Measurements from ENCODE around the gene ASH1L. TPM values are rescaled to one million over a fixed set of nuclear protein-coding genes. Genes with fewer than 3 reads are reported as not detected.

Gene ASH1L
- total RNA-seq, 1 donor from 2014 or later: 15.0 TPM

DNA sequence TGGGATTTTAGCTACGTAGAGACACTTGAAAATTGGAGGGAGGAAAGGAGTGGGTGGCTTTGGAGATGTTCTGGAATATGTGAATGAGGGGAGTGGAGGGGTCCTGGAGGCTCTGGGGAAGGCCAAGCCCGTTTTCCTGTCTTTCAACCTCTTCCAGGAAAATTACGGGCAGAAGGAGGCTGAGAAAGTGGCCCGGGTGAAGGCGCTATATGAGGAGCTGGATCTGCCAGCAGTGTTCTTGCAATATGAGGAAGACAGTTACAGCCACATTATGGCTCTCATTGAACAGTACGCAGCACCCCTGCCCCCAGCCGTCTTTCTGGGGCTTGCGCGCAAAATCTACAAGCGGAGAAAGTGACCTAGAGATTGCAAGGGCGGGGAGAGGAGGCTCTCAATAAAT lies 242.4 kb downstream of the ASH1L start:
- TF ChIP-seq, protein P1, sequence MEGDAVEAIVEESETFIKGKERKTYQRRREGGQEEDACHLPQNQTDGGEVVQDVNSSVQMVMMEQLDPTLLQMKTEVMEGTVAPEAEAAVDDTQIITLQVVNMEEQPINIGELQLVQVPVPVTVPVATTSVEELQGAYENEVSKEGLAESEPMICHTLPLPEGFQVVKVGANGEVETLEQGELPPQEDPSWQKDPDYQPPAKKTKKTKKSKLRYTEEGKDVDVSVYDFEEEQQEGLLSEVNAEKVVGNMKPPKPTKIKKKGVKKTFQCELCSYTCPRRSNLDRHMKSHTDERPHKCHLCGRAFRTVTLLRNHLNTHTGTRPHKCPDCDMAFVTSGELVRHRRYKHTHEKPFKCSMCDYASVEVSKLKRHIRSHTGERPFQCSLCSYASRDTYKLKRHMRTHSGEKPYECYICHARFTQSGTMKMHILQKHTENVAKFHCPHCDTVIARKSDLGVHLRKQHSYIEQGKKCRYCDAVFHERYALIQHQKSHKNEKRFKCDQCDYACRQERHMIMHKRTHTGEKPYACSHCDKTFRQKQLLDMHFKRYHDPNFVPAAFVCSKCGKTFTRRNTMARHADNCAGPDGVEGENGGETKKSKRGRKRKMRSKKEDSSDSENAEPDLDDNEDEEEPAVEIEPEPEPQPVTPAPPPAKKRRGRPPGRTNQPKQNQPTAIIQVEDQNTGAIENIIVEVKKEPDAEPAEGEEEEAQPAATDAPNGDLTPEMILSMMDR (IDR thresholded peaks at IDR 0.05; ENCODE audit: insufficient read depth, low read length, severe bottlenecking): no peak
- peaks cover 2% of the 10 kb centered on the region for H3K36me3 ChIP-seq (ENCODE audit: control insufficient read depth, insufficient read depth, low read length)
- no peak overlapping the region for H3K4me3 ChIP-seq (ENCODE audit: low read depth, low read length)
- peak; percentile 15 for DNase-seq (ENCODE audit: low read depth)
- no peaks in the 10 kb centered on the region for H3K27me3 ChIP-seq (ENCODE audit: control insufficient read depth, insufficient read depth, low read length)
- no peak for FAIRE-seq

DNA sequence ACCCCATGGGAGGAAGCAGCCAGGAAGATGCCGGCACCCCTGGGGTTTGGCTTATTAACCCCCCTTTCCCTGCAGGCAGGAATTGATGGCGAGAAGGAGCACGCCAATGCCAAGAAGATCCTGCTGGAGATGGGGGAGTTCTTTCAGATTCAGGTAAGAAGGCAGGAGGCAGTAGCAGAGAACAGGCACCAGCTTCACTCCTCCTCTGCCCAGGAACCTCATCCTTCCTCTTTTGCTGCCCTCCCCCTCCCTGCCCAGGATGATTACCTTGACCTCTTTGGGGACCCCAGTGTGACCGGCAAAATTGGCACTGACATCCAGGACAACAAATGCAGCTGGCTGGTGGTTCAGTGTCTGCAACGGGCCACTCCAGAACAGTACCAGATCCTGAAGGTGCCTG lies 243.1 kb downstream of the ASH1L start:
- H3K4me3 ChIP-seq (ENCODE audit: low read depth, low read length): no peak overlapping the region
- no peaks in the 10 kb centered on the region for H3K27me3 ChIP-seq (ENCODE audit: control insufficient read depth, insufficient read depth, low read length)
- TF ChIP-seq, protein P1 (IDR thresholded peaks at IDR 0.05; ENCODE audit: insufficient read depth, low read length, severe bottlenecking): no peak
- FAIRE-seq (no peak), DNase-seq (ENCODE audit: low read depth) (no peak)
- H3K36me3 ChIP-seq (ENCODE audit: control insufficient read depth, insufficient read depth, low read length): peaks cover 3% of the 10 kb centered on the region

DNA sequence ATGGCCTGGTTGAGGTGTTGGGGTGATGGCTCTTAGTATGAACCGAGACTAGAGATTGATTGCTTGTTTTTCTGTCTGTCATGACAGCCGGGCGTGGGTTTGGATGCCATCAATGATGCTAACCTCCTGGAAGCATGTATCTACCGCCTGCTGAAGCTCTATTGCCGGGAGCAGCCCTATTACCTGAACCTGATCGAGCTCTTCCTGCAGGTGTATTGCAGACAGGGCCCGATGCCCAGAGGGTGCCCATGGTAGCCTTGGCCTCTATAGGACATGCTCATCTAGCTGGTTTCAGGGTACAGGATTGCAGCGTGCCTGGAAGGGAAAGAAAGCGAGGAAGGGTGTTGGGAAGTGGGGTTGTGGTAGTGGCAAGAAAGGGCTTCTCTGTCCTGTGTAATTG lies 244.5 kb downstream of the ASH1L start:
- no peak for FAIRE-seq

DNA sequence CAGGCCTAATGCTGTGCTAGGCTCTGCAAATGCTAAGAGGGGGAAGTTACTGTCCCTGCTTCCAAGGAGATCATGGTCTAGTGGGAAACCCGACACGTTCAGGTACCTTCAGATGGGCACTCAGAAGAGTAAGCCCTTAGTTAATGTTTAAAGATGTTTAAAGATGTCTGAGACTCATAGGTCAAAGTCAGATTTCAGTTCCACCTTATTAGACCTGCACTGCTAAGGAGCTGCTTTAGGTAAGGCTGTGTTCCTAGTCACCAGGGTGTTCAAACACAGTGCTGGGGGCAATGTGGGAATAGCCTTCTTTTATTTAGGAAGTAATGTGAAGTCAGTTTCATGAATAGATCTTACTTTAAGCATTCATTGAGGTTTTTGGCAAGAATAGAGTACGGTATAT lies 245.7 kb downstream of the ASH1L start:
- no peak for DNase-seq (ENCODE audit: low read depth)
- TF ChIP-seq, protein P1 (IDR thresholded peaks at IDR 0.05; ENCODE audit: insufficient read depth, low read length, severe bottlenecking): no peak
- H3K4me3 ChIP-seq (ENCODE audit: low read depth, low read length): no peak overlapping the region
- FAIRE-seq: no peak
- no peaks in the 10 kb centered on the region for H3K27me3 ChIP-seq (ENCODE audit: control insufficient read depth, insufficient read depth, low read length)
- peaks cover 13% of the 10 kb centered on the region for H3K36me3 ChIP-seq (ENCODE audit: control insufficient read depth, insufficient read depth, low read length)

More for the DNA sequence above, 244.5 kb downstream of the ASH1L start:
- DNase-seq (ENCODE audit: low read depth): no peak
- TF ChIP-seq, protein P1 (IDR thresholded peaks at IDR 0.05; ENCODE audit: insufficient read depth, low read length, severe bottlenecking): no peak
- Histone ChIP-seq H3K27me3 (ENCODE audit: control insufficient read depth, insufficient read depth, low read length) (no peaks in the 10 kb centered on the region), H3K4me3 (ENCODE audit: low read depth, low read length) (no peak overlapping the region), H3K36me3 (ENCODE audit: control insufficient read depth, insufficient read depth, low read length) (peaks cover 6% of the 10 kb centered on the region)

DNA sequence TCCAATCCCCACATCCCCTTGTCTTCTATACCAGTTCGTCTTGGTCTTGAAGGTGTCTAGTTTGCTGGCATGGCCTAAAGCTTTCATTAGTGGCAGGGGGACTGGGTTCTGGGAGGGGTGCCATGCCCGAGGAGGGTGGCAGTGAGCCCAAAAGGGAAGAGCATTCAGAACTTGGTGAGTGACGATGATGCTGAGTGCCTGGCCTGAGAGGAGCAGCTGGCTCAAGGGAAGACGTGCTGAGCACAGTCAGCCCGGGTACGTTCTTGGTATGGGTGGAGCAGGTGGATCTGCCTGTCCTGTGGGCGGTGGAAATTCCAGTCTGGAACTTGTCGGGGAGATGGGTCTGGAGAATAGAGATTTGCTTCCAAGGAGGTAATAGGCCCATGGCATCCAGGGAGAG lies 249.3 kb downstream of the ASH1L start:
- TF ChIP-seq, protein P1 (IDR thresholded peaks at IDR 0.05; ENCODE audit: insufficient read depth, low read length, severe bottlenecking): no peak
- Histone ChIP-seq H3K4me3 (ENCODE audit: low read depth, low read length) (no peak overlapping the region), H3K27me3 (ENCODE audit: control insufficient read depth, insufficient read depth, low read length) (no peaks in the 10 kb centered on the region), H3K36me3 (ENCODE audit: control insufficient read depth, insufficient read depth, low read length) (peaks cover 13% of the 10 kb centered on the region)
- no peak for FAIRE-seq
- DNase-seq (ENCODE audit: low read depth): no peak

DNA sequence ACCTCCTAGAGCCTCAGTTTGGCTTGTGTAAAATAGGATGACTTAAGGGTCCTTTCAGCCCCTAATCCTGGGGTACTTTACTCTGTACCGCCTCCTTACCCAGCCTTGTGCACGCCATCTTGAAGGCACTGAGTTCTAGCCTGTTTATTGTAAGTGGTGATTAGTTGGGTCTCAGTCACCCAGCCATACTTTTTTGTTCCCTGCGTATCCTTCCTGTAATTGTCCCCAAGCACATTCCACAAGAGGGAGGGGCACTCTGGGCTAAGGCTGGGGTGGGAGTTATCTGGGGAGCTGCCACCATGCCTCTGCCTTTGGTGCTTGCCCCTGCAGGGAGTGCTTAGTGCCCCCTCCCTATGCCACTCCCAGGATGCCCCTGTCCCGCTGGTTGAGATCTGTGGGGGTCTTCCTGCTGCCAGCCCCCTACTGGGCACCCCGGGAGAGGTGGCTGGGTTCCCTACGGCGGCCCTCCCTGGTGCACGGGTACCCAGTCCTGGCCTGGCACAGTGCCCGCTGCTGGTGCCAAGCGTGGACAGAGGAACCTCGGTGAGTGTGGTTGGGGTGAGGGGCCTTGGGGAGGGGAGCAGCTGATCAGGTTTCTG lies 253.1 kb downstream of the ASH1L start:
- FAIRE-seq: no peak
- no peaks in the 10 kb centered on the region for H3K27me3 ChIP-seq (ENCODE audit: control insufficient read depth, insufficient read depth, low read length)
- TF ChIP-seq, protein P1 (IDR thresholded peaks at IDR 0.05; ENCODE audit: insufficient read depth, low read length, severe bottlenecking): peak; percentile 1
- DNase-seq (ENCODE audit: low read depth): no peak
- peak overlapping the region; percentile 66 for H3K4me3 ChIP-seq (ENCODE audit: low read depth, low read length)
- H3K36me3 ChIP-seq (ENCODE audit: control insufficient read depth, insufficient read depth, low read length): peaks cover 11% of the 10 kb centered on the region

Data from bronchial epithelial cell (primary cell).